LNCaP clone FGC (cell line): Measurements from ENCODE around the gene GMDS.
A peak's percentile ranks its signal among the peaks of the same experiment; 100 is the strongest.

Experiments used
- DNase-seq: peaks from one replicate; pipeline ENCODE4 v3.0.0-alpha.2; 2011; ENCODE audit warnings: low read depth
- H3K4me3 ChIP-seq: 2 replicates; pipeline ENCODE4 v1.5.1; 2011; ENCODE audit warnings: mild to moderate bottlenecking, low read depth, low read length, control low read depth
- TF ChIP-seq, protein P1 (sequence below): IDR thresholded peaks from 2 replicates; pipeline ENCODE4 v1.5.1; 2012; ENCODE audit warnings: mild to moderate bottlenecking; ENCODE audit not compliant: control insufficient read depth, insufficient read depth; ENCODE audit errors: extremely low read depth

The GMDS gene

DNA sequence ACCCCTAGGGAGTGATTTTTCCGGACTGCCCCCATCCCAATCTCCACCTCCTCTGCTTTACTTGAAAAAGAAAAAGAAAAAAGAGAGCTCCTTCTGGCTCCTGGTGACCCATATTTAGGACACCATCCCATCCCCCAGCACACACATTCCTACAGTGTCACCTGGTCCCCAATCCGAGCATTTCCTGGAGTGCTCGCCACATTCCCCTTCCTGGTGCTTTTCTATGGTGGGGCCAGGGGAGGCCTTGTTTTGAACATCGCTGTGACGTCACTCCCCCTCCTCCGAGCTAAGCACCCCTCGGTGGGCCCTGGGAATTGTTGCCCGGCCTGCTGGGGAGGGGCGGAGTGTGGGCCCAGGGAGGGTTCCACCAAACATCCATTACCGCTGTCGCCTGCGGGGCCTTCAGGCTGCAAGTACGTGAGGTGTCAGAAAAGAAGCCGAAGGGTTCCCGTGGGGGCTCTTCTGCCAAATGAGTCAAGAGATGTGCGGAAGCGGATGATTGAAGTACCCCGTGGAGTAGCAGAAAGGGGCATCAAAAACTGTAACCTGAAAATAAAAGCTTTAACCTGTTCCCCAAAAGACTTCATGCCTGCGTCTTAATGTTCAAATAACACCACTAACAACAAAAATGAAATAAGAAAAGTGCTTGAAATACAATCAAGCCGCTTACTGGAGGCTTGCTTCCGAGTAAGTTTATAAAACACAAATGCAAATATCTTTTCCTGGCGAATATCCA is 638.5 kb downstream of the GMDS start:
- H3K4me3 ChIP-seq = no peak overlapping the region
- no peak for DNase-seq
- TF ChIP-seq, protein P1, sequence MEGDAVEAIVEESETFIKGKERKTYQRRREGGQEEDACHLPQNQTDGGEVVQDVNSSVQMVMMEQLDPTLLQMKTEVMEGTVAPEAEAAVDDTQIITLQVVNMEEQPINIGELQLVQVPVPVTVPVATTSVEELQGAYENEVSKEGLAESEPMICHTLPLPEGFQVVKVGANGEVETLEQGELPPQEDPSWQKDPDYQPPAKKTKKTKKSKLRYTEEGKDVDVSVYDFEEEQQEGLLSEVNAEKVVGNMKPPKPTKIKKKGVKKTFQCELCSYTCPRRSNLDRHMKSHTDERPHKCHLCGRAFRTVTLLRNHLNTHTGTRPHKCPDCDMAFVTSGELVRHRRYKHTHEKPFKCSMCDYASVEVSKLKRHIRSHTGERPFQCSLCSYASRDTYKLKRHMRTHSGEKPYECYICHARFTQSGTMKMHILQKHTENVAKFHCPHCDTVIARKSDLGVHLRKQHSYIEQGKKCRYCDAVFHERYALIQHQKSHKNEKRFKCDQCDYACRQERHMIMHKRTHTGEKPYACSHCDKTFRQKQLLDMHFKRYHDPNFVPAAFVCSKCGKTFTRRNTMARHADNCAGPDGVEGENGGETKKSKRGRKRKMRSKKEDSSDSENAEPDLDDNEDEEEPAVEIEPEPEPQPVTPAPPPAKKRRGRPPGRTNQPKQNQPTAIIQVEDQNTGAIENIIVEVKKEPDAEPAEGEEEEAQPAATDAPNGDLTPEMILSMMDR = no peak

DNA sequence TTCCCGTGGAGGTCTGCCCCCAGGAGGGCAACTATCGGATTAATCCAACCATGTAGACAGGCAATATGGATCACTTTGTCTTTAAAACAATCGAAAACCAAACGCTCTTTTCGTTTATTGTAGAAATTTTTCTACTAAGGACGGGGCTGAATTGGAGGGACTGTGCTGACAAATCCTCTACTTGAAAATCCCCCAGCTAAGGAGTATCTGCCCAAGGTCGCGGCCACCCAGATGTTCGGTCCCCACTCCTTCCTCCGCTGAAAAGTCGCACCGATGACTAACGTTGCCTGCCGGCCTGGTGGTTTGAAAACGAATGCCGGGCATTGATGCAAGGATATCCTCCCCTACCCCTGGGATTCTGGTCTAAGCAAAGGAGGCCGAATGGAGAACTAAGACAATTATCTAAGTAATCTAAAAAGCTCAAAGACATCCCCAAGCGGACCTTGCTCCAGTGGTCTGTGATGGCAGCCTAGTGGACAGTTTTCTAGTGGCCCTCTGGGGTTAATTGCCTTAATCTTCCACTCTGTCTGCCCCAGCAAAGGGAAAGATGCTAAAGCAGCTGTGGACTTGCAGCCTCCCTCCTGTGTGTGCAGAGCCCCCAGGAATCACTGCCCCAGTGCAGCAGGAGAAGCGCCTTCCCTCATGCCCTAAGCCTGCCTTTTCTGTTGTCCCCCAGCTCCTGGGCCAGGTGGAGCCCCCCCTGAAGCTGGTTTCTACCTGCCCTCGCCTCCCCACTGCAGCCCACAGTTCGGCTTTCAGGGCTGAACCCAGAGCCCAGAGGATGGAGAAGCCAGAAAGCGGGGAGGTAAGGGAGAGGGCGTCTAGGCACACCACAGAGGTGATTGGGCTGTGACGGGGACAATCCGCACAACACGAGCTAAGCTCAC is 639.3 kb downstream of the GMDS start:
- no peak for DNase-seq
- TF ChIP-seq, protein P1 = no peak
- no peak overlapping the region for H3K4me3 ChIP-seq

DNA sequence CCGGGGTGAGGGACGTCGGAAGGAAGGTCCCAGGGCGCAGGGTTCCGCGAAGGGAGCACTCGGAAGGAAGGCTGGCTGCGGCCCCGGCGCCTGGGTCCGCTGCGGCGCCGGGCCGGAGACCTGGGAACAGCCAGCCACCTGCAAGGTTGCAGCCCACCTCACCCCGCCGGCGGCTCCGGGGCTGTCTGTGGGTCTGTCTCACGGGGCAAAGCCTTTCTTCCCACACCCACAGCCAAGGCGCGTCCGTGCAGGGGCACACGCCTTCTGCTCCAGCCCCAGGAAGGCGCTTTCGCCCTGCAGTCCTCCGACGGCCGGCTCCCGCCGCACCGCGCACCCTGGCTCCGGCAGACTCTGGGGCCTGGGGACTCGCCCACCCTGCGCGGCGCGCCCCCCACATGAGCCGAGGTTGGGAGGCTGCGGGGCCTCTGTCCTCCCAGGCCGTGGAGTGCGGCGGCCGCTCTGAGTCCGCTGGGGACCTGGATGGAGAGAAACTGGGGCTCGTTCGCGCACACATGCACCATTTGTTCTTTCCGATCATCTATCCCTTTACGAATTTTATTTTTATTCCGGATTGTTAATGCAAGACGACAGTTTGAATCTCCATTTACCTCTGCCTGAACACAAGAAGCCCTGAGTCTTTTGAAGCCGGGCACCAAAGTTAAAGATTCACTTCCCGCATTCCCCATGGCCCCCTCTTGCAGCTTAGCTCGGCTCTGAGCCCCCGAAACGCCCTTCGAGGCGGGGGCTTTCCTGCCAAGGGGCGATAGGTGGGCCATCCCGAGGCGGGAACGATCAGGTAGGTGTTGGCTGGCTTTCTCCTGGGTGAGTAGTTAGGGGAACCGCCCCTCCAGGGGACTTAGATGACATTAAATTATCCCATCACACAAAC is 640.2 kb downstream of the GMDS start:
- TF ChIP-seq, protein P1 = no peak
- no peak overlapping the region for H3K4me3 ChIP-seq
- DNase-seq = no peak

DNA sequence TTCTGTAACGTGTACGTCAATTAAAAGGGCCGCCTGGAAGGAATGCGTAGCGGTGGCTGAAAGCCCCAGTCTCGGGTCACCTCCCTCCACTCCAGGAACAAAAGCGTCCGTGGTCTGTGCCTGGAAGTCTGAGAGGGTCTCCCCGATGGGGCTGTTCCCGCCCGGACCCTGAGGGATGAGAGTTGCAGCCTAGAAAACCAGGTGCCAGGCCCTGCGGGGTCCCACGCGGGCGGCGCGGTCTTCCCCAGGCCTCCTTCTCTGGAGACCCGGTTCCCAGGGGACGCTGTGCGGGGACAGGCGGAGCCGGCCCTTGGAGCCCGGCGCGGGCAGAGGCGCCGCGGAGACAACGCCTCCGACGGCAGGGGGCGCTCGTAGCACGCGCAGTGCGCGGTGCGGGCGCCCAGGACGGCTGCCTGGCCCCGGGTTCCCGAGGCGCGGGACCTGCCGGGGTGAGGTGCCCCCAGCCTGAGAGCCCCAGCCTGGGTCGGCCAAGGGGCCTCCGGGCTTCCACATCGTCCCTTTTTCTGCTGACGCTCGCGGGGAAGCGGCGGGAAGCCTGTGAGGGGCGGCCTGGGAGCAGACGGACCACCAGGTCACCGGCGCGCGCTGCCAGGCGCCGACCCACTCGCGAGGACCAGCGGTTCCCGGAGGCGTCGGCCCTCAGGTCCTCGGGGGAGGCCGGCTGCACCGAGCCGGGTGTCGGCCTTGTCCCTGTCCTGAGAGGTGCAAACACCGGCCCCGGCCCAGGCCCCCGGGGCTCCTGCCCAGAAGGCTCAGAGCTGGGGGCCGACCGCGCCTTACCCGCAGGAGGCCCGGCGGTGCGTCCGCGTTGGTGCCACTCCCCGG is 641.0 kb downstream of the GMDS start:
- no peak for DNase-seq
- TF ChIP-seq, protein P1 = peak; percentile 88
- peak overlapping the region; percentile 5; the same call in 1 of the 2 replicates for H3K4me3 ChIP-seq

DNA sequence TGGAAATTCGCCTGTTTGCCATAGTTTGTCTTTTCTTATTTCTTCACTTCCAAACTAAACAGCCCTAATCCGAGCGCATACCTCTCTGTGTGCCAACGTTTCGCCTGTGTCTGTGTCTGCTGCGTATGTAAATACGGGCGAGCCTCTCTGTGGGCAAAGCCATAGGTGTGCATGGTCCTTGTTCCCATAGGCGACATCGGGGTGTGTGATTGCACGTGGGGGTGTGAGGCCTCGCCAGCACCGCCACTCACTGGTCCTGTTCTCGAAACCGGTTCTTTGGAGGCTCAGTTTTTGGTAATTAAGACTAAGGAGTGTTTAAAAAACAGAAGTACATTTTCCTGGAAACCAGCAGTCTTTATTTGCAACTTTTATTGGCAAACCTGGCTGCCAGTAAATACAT is 641.7 kb downstream of the GMDS start:
- peak; percentile 47 for DNase-seq
- TF ChIP-seq, protein P1 = no peak
- peak overlapping the region; percentile 5; the same call in 1 of the 2 replicates for H3K4me3 ChIP-seq
